Astrocyte of the spinal cord (primary cell): ENCODE results near the gene DCAF15.
A peak's percentile ranks its signal among the peaks of the same experiment; 100 is the strongest.

ENCODE experiments used
- DNase-seq: peaks from one replicate; pipeline ENCODE4 v3.0.0; 2011; ENCODE audit warnings: low read depth, low spot score
- H3K4me3 ChIP-seq: 2 replicates; pipeline ENCODE4 v1.5.1; 2011; ENCODE audit warnings: low read depth, mild to moderate bottlenecking, low read length, moderate library complexity
- CTCF ChIP-seq: IDR thresholded peaks from 2 replicates; pipeline ENCODE4 v1.5.1; 2012; ENCODE audit warnings: low read depth, mild to moderate bottlenecking, low read length, inconsistent platforms
- in situ Hi-C: cut with HindIII; loops from 2 replicates; pipeline ENCODE4 v1.10.0; 2017; ENCODE audit warnings: low sequenced_read_pairs

The DCAF15 gene

GRCh38 chr19:13959141-13959961 is 7.0 kb downstream of the DCAF15 start:
- in situ Hi-C loops, result no loop called here
- no peak overlapping the region for H3K4me3 ChIP-seq
- TF ChIP-seq CTCF, result no peak
- no peak for DNase-seq

- TF ChIP-seq CTCF, result peak; percentile 37
- in situ Hi-C loops, result no loop called here
- H3K4me3 ChIP-seq, result no peak overlapping the region
- no peak for DNase-seq
Measured at GRCh38 chr19:13959962-13960862, 7.9 kb downstream of the DCAF15 start.

- no peak overlapping the region for H3K4me3 ChIP-seq
- DNase-seq, result no peak
- no peak for TF ChIP-seq CTCF
- in situ Hi-C loops, result no loop called here
Measured at GRCh38 chr19:13960863-13961784, 8.8 kb downstream of the DCAF15 start.

- TF ChIP-seq CTCF, result no peak
- no peak for DNase-seq
- in situ Hi-C loops, result no loop called here
- no peak overlapping the region for H3K4me3 ChIP-seq
Measured at GRCh38 chr19:13961826-13962698, 9.8 kb downstream of the DCAF15 start.

GRCh38 chr19:13962699-13963602 is 10.6 kb downstream of the DCAF15 start:
- DNase-seq, result peak; percentile 66
- no peak overlapping the region for H3K4me3 ChIP-seq
- in situ Hi-C loops, result no loop called here
- no peak for TF ChIP-seq CTCF
